Neural cell (in vitro differentiated cells): ENCODE data around the gene CLEC10A. TPM values are rescaled to one million over a fixed set of nuclear protein-coding genes. Genes with fewer than 3 reads are reported as not detected.

Experiments
- H2AFZ ChIP-seq: fragments of 200-600, 300-800 bp; sonication (generic), shearing (Covaris generic); 2 replicates; pipeline ENCODE4 v1.6.0; 2014; ENCODE audit warnings: low read depth, mild to moderate bottlenecking, antibody characterized with exemption, low read length, moderate library complexity
- H3F3A ChIP-seq: fragments of 200-600 bp; shearing (Covaris generic); 2 replicates; pipeline ENCODE4 v1.6.1; 2016; ENCODE audit warnings: mild to moderate bottlenecking, moderate library complexity, mixed read lengths, antibody characterized with exemption, low read length; ENCODE audit not compliant: insufficient read depth, poor library complexity, severe bottlenecking
- H3K27ac ChIP-seq: fragments of 200-600, 300-800 bp; sonication (generic), shearing (Covaris generic); 2 replicates; pipeline ENCODE4 v1.5.1; 2014; ENCODE audit warnings: mild to moderate bottlenecking, low read length, moderate library complexity
- H3K27me3 ChIP-seq: fragments of 300-800, 200-600 bp; sonication (generic), shearing (Covaris generic); 2 replicates; pipeline ENCODE4 v1.6.0; 2014; ENCODE audit warnings: mild to moderate bottlenecking, low read depth, low read length, moderate library complexity; ENCODE audit not compliant: insufficient read depth
- H3K36me3 ChIP-seq: fragments of 300-800, 200-600 bp; sonication (generic), shearing (Covaris generic); 2 replicates; pipeline ENCODE4 v1.5.1; 2014; ENCODE audit warnings: mild to moderate bottlenecking, antibody characterized with exemption, low read length, moderate library complexity; ENCODE audit not compliant: insufficient read depth
- H3K4me2 ChIP-seq: fragments of 300-800, 200-600 bp; sonication (generic), shearing (Covaris generic); 2 replicates; pipeline ENCODE4 v1.6.0; 2014; ENCODE audit warnings: mild to moderate bottlenecking, low read length
- H3K4me3 ChIP-seq: fragments of 300-800, 200-600 bp; sonication (generic), shearing (Covaris generic); 2 replicates; pipeline ENCODE4 v1.5.1; 2014; ENCODE audit warnings: mild to moderate bottlenecking, low read length, moderate library complexity
- H3K79me2 ChIP-seq: fragments of 200-600 bp; shearing (Covaris generic); replicated peaks from 2 replicates; pipeline ENCODE4 v1.6.0; 2014; ENCODE audit warnings: mild to moderate bottlenecking, low read length, moderate library complexity; ENCODE audit not compliant: insufficient read depth
- H3K9ac ChIP-seq: fragments of 300-800, 200-600 bp; sonication (generic), shearing (Covaris generic); 2 replicates; pipeline ENCODE4 v1.6.1; 2016; ENCODE audit warnings: mild to moderate bottlenecking, low read length, mixed read lengths
- H3K9me2 ChIP-seq: fragments of 200-600 bp; shearing (Covaris generic); 2 replicates; pipeline ENCODE4 v1.6.1; 2016; ENCODE audit warnings: mild to moderate bottlenecking, low read length, mixed read lengths; ENCODE audit not compliant: insufficient read depth
- H3K9me3 ChIP-seq: fragments of 200-600, 300-800 bp; sonication (generic), shearing (Covaris generic); 2 replicates; pipeline ENCODE4 v1.6.1; 2016; ENCODE audit warnings: mild to moderate bottlenecking, mixed run types, low read length, moderate library complexity, mixed read lengths
- H4K20me1 ChIP-seq: fragments of 200-600 bp; shearing (Covaris generic); 2 replicates; pipeline ENCODE4 v1.6.1; 2016; ENCODE audit warnings: mild to moderate bottlenecking, mixed run types; ENCODE audit not compliant: insufficient read depth
- EP300 ChIP-seq: fragments of 450-650 bp; conservative IDR thresholded peaks from 2 replicates; pipeline ENCODE4 v1.6.1; 2014; ENCODE audit warnings: antibody characterized with exemption, mild to moderate bottlenecking, moderate library complexity; ENCODE audit not compliant: poor library complexity, severe bottlenecking
- EZH2 ChIP-seq: fragments of 200-600, 300-800 bp; shearing (Covaris generic), sonication (generic); IDR thresholded peaks from 2 replicates; pipeline ENCODE4 v1.6.1; 2014; ENCODE audit warnings: antibody characterized with exemption, low read length, borderline replicate concordance, mild to moderate bottlenecking; ENCODE audit not compliant: insufficient read depth, poor library complexity, severe bottlenecking
- MXI1 ChIP-seq: fragments of 450-650 bp; conservative IDR thresholded peaks from 2 replicates; pipeline ENCODE4 v1.6.1; 2014; ENCODE audit warnings: antibody characterized with exemption, mild to moderate bottlenecking; ENCODE audit not compliant: poor library complexity, severe bottlenecking
- POLR2AphosphoS5 ChIP-seq: IDR thresholded peaks from 2 replicates; pipeline ENCODE4 v1.6.1; 2012
- RAD21 ChIP-seq: fragments of 450-650 bp; conservative IDR thresholded peaks from 2 replicates; pipeline ENCODE4 v1.6.1; 2014; ENCODE audit warnings: antibody characterized with exemption, mild to moderate bottlenecking, moderate library complexity
- SMC3 ChIP-seq: fragments of 450-650 bp; conservative IDR thresholded peaks from 2 replicates; pipeline ENCODE4 v1.6.1; 2014; ENCODE audit warnings: antibody characterized with exemption, mild to moderate bottlenecking, moderate library complexity; ENCODE audit not compliant: poor library complexity
- TAF1 ChIP-seq: IDR thresholded peaks from 2 replicates; pipeline ENCODE4 v1.6.1; 2012; ENCODE audit warnings: low read depth
- polyA plus RNA-seq: library from polyadenylated mRNA; depleted of rRNA; stranded (reverse); fragments of >200 nt; gene quantifications from 2 replicates; pipeline ENCODE4 v1.2.3, GENCODE V29; 2014
- TF ChIP-seq, protein P1 (sequence below): IDR thresholded peaks from 2 replicates; pipeline ENCODE4 v1.6.1; 2012; ENCODE audit warnings: borderline replicate concordance
- TF ChIP-seq, protein P2 (sequence below): fragments of 450-650 bp; IDR thresholded peaks from 2 replicates; pipeline ENCODE4 v1.5.1; 2014; ENCODE audit warnings: antibody characterized with exemption, mild to moderate bottlenecking, moderate library complexity; ENCODE audit not compliant: poor library complexity, severe bottlenecking

Gene CLEC10A
- polyA plus RNA-seq, 1 donor from 2014 or later: not detected

DNA sequence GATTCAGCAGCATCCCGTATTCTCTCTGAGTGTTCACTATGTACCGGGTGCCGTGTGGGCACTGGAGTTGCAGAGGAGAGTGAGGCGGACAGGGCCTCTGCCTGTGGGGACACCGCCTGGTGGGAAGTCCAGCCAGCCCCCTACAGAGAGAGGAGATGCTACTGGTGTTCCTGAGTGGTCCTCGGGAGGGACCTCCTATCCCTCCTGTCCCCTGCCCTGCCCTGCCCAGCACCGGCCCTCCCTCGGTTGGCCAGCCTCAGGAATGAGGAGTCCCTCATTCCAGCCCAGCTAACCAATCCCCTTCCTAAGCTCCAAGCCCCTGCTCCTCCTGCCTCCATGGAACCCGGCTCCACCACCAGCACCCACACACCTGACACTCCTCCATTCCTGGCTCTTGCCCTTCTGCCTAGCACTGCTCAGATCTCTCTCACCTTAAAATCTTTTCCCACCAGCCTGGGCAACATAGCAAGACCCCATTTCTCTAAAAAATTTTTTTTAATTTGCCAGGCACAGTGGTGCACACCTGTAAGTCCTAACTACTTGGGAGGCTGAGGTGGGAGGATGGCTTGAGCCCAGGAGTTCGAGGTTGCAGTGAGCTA lies 32.6 kb upstream of the CLEC10A start:
- H3K9me3 ChIP-seq: no peaks in the 10 kb centered on the region
- H3F3A ChIP-seq: no peaks in the 10 kb centered on the region
- no peaks in the 10 kb centered on the region for H3K9me2 ChIP-seq
- no peak overlapping the region for H2AFZ ChIP-seq
- H3K79me2 ChIP-seq: no peaks in the 10 kb centered on the region
- no peaks in the 10 kb centered on the region for H3K27me3 ChIP-seq
- no peak overlapping the region for H3K9ac ChIP-seq
- H3K27ac ChIP-seq: no peak overlapping the region
- no peak overlapping the region for H3K4me3 ChIP-seq
- no peaks in the 10 kb centered on the region for H4K20me1 ChIP-seq
- H3K36me3 ChIP-seq: no peaks in the 10 kb centered on the region
- no peak for TF ChIP-seq TAF1
- TF ChIP-seq, protein P1, sequence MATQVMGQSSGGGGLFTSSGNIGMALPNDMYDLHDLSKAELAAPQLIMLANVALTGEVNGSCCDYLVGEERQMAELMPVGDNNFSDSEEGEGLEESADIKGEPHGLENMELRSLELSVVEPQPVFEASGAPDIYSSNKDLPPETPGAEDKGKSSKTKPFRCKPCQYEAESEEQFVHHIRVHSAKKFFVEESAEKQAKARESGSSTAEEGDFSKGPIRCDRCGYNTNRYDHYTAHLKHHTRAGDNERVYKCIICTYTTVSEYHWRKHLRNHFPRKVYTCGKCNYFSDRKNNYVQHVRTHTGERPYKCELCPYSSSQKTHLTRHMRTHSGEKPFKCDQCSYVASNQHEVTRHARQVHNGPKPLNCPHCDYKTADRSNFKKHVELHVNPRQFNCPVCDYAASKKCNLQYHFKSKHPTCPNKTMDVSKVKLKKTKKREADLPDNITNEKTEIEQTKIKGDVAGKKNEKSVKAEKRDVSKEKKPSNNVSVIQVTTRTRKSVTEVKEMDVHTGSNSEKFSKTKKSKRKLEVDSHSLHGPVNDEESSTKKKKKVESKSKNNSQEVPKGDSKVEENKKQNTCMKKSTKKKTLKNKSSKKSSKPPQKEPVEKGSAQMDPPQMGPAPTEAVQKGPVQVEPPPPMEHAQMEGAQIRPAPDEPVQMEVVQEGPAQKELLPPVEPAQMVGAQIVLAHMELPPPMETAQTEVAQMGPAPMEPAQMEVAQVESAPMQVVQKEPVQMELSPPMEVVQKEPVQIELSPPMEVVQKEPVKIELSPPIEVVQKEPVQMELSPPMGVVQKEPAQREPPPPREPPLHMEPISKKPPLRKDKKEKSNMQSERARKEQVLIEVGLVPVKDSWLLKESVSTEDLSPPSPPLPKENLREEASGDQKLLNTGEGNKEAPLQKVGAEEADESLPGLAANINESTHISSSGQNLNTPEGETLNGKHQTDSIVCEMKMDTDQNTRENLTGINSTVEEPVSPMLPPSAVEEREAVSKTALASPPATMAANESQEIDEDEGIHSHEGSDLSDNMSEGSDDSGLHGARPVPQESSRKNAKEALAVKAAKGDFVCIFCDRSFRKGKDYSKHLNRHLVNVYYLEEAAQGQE: no peak
- TF ChIP-seq SMC3: no peak
- TF ChIP-seq EZH2: no peak
- TF ChIP-seq RAD21: no peak
- no peak for TF ChIP-seq POLR2AphosphoS5
- no peak for TF ChIP-seq EP300
- TF ChIP-seq MXI1: no peak
- TF ChIP-seq, protein P2, sequence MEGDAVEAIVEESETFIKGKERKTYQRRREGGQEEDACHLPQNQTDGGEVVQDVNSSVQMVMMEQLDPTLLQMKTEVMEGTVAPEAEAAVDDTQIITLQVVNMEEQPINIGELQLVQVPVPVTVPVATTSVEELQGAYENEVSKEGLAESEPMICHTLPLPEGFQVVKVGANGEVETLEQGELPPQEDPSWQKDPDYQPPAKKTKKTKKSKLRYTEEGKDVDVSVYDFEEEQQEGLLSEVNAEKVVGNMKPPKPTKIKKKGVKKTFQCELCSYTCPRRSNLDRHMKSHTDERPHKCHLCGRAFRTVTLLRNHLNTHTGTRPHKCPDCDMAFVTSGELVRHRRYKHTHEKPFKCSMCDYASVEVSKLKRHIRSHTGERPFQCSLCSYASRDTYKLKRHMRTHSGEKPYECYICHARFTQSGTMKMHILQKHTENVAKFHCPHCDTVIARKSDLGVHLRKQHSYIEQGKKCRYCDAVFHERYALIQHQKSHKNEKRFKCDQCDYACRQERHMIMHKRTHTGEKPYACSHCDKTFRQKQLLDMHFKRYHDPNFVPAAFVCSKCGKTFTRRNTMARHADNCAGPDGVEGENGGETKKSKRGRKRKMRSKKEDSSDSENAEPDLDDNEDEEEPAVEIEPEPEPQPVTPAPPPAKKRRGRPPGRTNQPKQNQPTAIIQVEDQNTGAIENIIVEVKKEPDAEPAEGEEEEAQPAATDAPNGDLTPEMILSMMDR: no peak
- no peak overlapping the region for H3K4me2 ChIP-seq

DNA sequence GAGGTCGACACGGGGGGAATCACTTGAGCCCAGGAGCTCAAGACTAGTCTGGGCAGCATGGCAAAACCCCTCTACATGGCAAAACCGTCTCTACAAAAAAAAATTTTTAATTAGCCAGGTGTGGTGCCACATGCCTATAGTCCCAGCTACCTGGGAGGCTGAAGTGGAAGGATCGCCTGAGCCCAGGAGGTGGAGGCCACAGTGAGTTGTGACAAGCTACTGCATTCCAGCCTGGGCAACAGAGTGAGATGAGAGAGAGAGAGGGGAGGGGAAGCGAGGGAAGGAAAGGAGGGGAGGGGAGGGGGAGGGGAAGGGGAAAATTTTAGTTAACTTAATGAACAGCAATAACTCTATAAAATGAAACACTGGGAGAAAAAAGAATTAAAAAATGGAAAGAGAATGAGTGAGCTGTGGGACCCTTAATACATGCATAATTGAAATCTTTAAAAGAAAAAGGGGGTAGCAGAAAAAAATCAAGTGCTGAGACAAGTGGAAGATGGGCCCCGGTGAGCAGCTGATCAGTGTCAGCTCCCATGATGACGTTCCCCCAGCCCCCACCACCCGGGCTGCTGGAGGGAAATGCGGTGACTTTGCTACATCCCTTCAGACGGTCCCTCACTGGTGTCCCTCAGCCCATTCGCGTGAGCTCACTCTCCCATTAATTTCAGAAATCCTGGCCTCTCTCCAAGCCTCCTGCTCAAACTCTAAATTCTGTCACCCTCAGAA lies 31.9 kb upstream of the CLEC10A start:
- Histone ChIP-seq H2AFZ (no peak overlapping the region), H3F3A (no peaks in the 10 kb centered on the region), H3K27me3 (no peaks in the 10 kb centered on the region), H3K9me3 (no peaks in the 10 kb centered on the region), H3K79me2 (no peaks in the 10 kb centered on the region), H3K4me3 (no peak overlapping the region), H3K9ac (no peak overlapping the region), H3K4me2 (no peak overlapping the region), H4K20me1 (no peaks in the 10 kb centered on the region), H3K9me2 (no peaks in the 10 kb centered on the region), H3K27ac (no peak overlapping the region), H3K36me3 (no peaks in the 10 kb centered on the region)
- TF ChIP-seq MXI1 (no peak), EP300 (no peak), EZH2 (no peak), POLR2AphosphoS5 (no peak), RAD21 (no peak), TAF1 (no peak), SMC3 (no peak)
- TF ChIP-seq, protein P2: no peak
- TF ChIP-seq, protein P1: no peak
